Heart right ventricle (tissue), 16 donors: ENCODE measurements around the gene NEDD4L. TPM values are rescaled to one million over a fixed set of nuclear protein-coding genes. Genes with fewer than 3 reads are reported as not detected.
A peak's percentile ranks its signal among the peaks of the same experiment; 100 is the strongest.

Source experiments
- ATAC-seq, 8 donors: fragments of 200-7000 bp; cut with Tn5 transposase; one replicate each; pipeline ENCODE4 v1.9.1; 2020; ENCODE audit warnings: mild to moderate bottlenecking in 8 of 8, moderate library complexity in 8 of 8, moderate number of reproducible peaks in 1 of 8
- DNase-seq, 2 donors: peaks; one replicate each; pipeline ENCODE4 v3.0.0-alpha.2; 2020
- H3K27ac ChIP-seq, 10 donors: fragments of 200-600 bp; sonication (generic) in 2 of 10; one replicate each; pipeline versions ENCODE4 v1.5.0 to v1.8.0; 2020 to 2022; ENCODE audit warnings: mild to moderate bottlenecking in 3 of 10
- H3K27me3 ChIP-seq, 7 donors: fragments of 200-600 bp; one replicate each; pipeline ENCODE4 v1.8.0; 2021 to 2022; ENCODE audit warnings: mild to moderate bottlenecking in 2 of 7
- H3K36me3 ChIP-seq, 9 donors: fragments of 200-600 bp; sonication (generic) in 1 of 9; one replicate each; pipeline versions ENCODE4 v1.5.0 to v1.8.0; 2020 to 2022; ENCODE audit warnings: mild to moderate bottlenecking in 2 of 9
- H3K4me1 ChIP-seq, 9 donors: fragments of 200-600 bp; sonication (generic) in 1 of 9; one replicate each; pipeline versions ENCODE4 v1.5.0 to v1.8.0; 2020 to 2022; ENCODE audit warnings: mild to moderate bottlenecking in 4 of 9
- H3K4me3 ChIP-seq, 10 donors: fragments of 200-600 bp; sonication (generic) in 2 of 10; one replicate each; pipeline versions ENCODE4 v1.5.0 to v1.8.0; 2020 to 2022; ENCODE audit warnings: mild to moderate bottlenecking in 7 of 10, moderate library complexity in 2 of 10
- H3K9me3 ChIP-seq, 11 donors: fragments of 200-600 bp in 10 of 11; sonication (generic) in 2 of 11; one replicate each; pipeline versions ENCODE4 v1.5.0 to v1.8.0; 2013 to 2022; ENCODE audit warnings: mild to moderate bottlenecking in 2 of 11, control low read depth in 1 of 11, moderate library complexity in 1 of 11
- WGBS, 2 donors: extraction: QIAGEN DNeasy Blood & Tissue Kit; methylation state at CpG; one replicate each; pipeline ENCODE4 v1.1.7; 2013; ENCODE audit warnings: inconsistent platforms in 1 of 2; 5-methylcytosine and 5-hydroxymethylcytosine counted together
- intact Hi-C, 10 donors: fragments of 100-400 bp; cut with DNase I; formaldehyde crosslinking; loops; one replicate each; pipeline versions ENCODE4 v1.11.1 to v1.14.2; 2022
- polyA plus RNA-seq, 2 donors: library from polyadenylated mRNA; stranded (reverse); fragments of 200-250 nt; gene quantifications; one replicate each; pipeline ENCODE4 v1.2.3, GENCODE V29; 2013
- total RNA-seq, 10 donors: library from RNA; stranded (reverse); fragmentation: NEBNext Ultra II Directional in 3 of 10; extraction: Animal tissue kit (Norgen Biotek cat#: 25700) in 3 of 10; gene quantifications; one replicate each; pipeline versions ENCODE4 v1.2.1 to v1.2.4, GENCODE V29; 2021 to 2023
- TF ChIP-seq, protein P1 (sequence below), 9 donors: fragments of 200-600 bp; sonication (generic) in 2 of 9; IDR thresholded peaks; one replicate each; pipeline versions ENCODE4 v1.5.0 to v1.8.0; 2021 to 2022; ENCODE audit warnings: antibody characterized with exemption in 9 of 9, mild to moderate bottlenecking in 5 of 9, moderate library complexity in 1 of 9
- donor health status: Arrhythmogenic right ventricular cardiomyopathy.
- donor health status: ischemic (EF 13 %, LVEDD 7.1; RV severe dilation, severe dysfunction).
- donor health status: healthy with polysubstance abuse.
- donor health status: DM: no; HTN: yes; CAD: no.
- donor health status: DM: no; HTN: no; CAD: no.
- donor health status: ischemic (EF 25% LVEDD 6.9; RV normal size, moderate dysfunction).
- donor health status: ischemic (EF 25% LVEDD 5.7; RV mildly dilated, moderate dysfunction).
- donor health status: healthy.
- donor health status: DM: yes; HTN: yes; CAD: no.
- donor health status: Ischemic cardiomyopathy.
- donor health status: ischemic (EF 35%, LVEDD 5.7; RV mildly dilated, moderate dysfunction).
- donor health status: nonischemic (EF 11% LVEDD 7.7; RV severe dilation, severe dysfunction).
- donor health status: DM: yes; HTN: yes; CAD: no.
- donor health status: PGD.
- donor health status: ischemic (EF 29% LVEDD 5.4; RV normal size, mild dysfunction).
- donor health status: nonischemic (EF 23%, LVEDD 6.1; RV moderate dilation, normal function).

Gene NEDD4L
- total and polyA plus RNA-seq, 12 donors: 9.6 to 67.1 (median 49.4) TPM

DNA sequence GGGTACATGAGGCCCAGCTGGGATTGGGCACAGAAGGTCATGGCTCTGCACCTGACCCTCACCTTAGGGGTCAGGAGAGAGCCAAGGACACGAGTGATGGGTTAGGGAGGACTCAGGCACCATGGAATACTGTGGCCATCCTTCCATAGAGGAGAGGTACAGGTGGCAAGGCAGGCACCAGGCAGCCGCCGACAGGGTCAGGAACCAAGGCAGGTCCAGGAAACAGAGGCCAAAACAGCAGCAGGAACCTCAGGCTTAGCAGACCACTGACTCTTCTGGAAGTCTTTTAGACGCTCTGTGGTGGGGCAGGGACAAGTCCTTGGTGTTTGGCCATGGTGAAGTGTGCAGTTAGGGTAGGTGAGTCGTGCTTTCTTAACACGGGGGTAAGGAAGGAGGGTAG lies 128.0 kb downstream of the NEDD4L start:
- Histone ChIP-seq H3K9me3 (no peaks in the 10 kb centered on the region), H3K27ac (no peak overlapping the region), H3K4me3 (no peak overlapping the region), H3K27me3 (no peaks in the 10 kb centered on the region), H3K4me1 (peaks cover 0 to 2% (median 0%) of the 10 kb centered on the region in 9 donors), H3K36me3 (no peaks in the 10 kb centered on the region)
- intact Hi-C loops: no loop called here
- ATAC-seq (peak in 1 of 8 donors; percentile 44), DNase-seq (no peak)
- WGBS, 2 donors: 95 to 96% methylated on average over 6 of the region's 6 CpGs
- TF ChIP-seq, protein P1, sequence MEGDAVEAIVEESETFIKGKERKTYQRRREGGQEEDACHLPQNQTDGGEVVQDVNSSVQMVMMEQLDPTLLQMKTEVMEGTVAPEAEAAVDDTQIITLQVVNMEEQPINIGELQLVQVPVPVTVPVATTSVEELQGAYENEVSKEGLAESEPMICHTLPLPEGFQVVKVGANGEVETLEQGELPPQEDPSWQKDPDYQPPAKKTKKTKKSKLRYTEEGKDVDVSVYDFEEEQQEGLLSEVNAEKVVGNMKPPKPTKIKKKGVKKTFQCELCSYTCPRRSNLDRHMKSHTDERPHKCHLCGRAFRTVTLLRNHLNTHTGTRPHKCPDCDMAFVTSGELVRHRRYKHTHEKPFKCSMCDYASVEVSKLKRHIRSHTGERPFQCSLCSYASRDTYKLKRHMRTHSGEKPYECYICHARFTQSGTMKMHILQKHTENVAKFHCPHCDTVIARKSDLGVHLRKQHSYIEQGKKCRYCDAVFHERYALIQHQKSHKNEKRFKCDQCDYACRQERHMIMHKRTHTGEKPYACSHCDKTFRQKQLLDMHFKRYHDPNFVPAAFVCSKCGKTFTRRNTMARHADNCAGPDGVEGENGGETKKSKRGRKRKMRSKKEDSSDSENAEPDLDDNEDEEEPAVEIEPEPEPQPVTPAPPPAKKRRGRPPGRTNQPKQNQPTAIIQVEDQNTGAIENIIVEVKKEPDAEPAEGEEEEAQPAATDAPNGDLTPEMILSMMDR (IDR thresholded peaks at IDR 0.05): no peak

- Histone ChIP-seq H3K9me3 (no peaks in the 10 kb centered on the region), H3K36me3 (no peaks in the 10 kb centered on the region), H3K27me3 (no peaks in the 10 kb centered on the region), H3K27ac (no peak overlapping the region), H3K4me1 (peaks cover 0 to 7% (median 0%) of the 10 kb centered on the region in 9 donors), H3K4me3 (no peak overlapping the region)
- ATAC-seq (no peak), DNase-seq (no peak)
- intact Hi-C loops: no loop called here
- TF ChIP-seq, protein P1 (IDR thresholded peaks at IDR 0.05): no peak
- 88 to 93% methylated on average over 12 of the region's 12 CpGs for WGBS, 2 donors
Observed at GRCh38 chr18:58174285-58174684, 130.3 kb downstream of the NEDD4L start.

- no peak for ATAC-seq
- H3K36me3 ChIP-seq: no peaks in the 10 kb centered on the region
- WGBS, 2 donors: 63 to 74% methylated on average over 10 of the region's 10 CpGs
Observed at GRCh38 chr18:58175122-58175785, 131.2 kb downstream of the NEDD4L start.

GRCh38 chr18:58175786-58176176 lies 131.8 kb downstream of the NEDD4L start:
- H3K4me3 ChIP-seq: no peak overlapping the region
- H3K36me3 ChIP-seq: no peaks in the 10 kb centered on the region
- TF ChIP-seq, protein P1 (IDR thresholded peaks at IDR 0.05): no peak
- DNase-seq: no peak
- H3K4me1 ChIP-seq: peaks cover 0 to 7% (median 0%) of the 10 kb centered on the region in 9 donors
- no peak for ATAC-seq
- no peaks in the 10 kb centered on the region for H3K9me3 ChIP-seq
- H3K27me3 ChIP-seq: no peaks in the 10 kb centered on the region
- WGBS, 2 donors: 86 to 91% methylated on average over 5 of the region's 5 CpGs
- intact Hi-C loops: loop anchor here in 1 of 10 donors (5.0 kb wide), 1 partner anchor 33 kb away; no protein-coding TSS in a partner anchor
- H3K27ac ChIP-seq: no peak overlapping the region

More at GRCh38 chr18:58175122-58175785, 131.2 kb downstream of the NEDD4L start:
- Histone ChIP-seq H3K4me1 (peaks cover 0 to 7% (median 0%) of the 10 kb centered on the region in 9 donors), H3K4me3 (no peak overlapping the region), H3K27me3 (no peaks in the 10 kb centered on the region), H3K27ac (no peak overlapping the region), H3K9me3 (no peaks in the 10 kb centered on the region)
- intact Hi-C loops: loop anchor here in 1 of 10 donors (5.0 kb wide), 1 partner anchor 33 kb away; no protein-coding TSS in a partner anchor
- TF ChIP-seq, protein P1 (IDR thresholded peaks at IDR 0.05): no peak
- DNase-seq: no peak
